Effector CD8-positive, alpha-beta T cell (primary cell): ENCODE results near the gene ULK1.
A peak's percentile ranks its signal among the peaks of the same experiment; 100 is the strongest.
"Not testable (repeated sequence)": the region's sequence is repeated elsewhere in the genome, so short reads cannot be mapped to it uniquely, and the experiment has no call there.

Experiments used
- DNase-seq: peaks from one replicate; lab custom pipeline; 2025; lab: John Stamatoyannopoulos, UW

The ULK1 gene

GRCh38 chr12:131885543-131886057 is 8.8 kb upstream of the ULK1 start:
- DNase-seq, result no peak

- not testable (repeated sequence) for DNase-seq
These were observed 2.7 kb upstream of the ULK1 start for GRCh38 chr12:131891722-131892121.

- DNase-seq, result no peak
These were observed 1.5 kb upstream of the ULK1 start for GRCh38 chr12:131892711-131893604.

GRCh38 chr12:131893605-131894312 is 663 bp upstream of the ULK1 start:
- DNase-seq, result no peak

- no peak for DNase-seq
These were observed 688 bp downstream of the ULK1 start for GRCh38 chr12:131894981-131895639.

- DNase-seq, result no peak
These were observed 1.2 kb downstream of the ULK1 start for GRCh38 chr12:131895640-131896079.

- peak; percentile 41 for DNase-seq
These were observed 1.8 kb downstream of the ULK1 start for GRCh38 chr12:131896080-131896810.

GRCh38 chr12:131896811-131897270 is 2.4 kb downstream of the ULK1 start:
- DNase-seq, result no peak

- no peak for DNase-seq
These were observed 2.9 kb downstream of the ULK1 start for GRCh38 chr12:131897276-131897675.

- no peak for DNase-seq
These were observed 3.5 kb downstream of the ULK1 start for GRCh38 chr12:131897875-131898274.

- no peak for DNase-seq
These were observed 6.0 kb downstream of the ULK1 start for GRCh38 chr12:131900397-131900796.

GRCh38 chr12:131901431-131902331 is 7.3 kb downstream of the ULK1 start:
- no peak for DNase-seq

- DNase-seq, result no peak
These were observed 8.2 kb downstream of the ULK1 start for GRCh38 chr12:131902332-131903241.

- no peak for DNase-seq
These were observed 9.1 kb downstream of the ULK1 start for GRCh38 chr12:131903270-131904255.

- no peak for DNase-seq
These were observed 9.9 kb downstream of the ULK1 start for GRCh38 chr12:131904346-131904745.

GRCh38 chr12:131905081-131905629 is 10.7 kb downstream of the ULK1 start:
- no peak for DNase-seq

- no peak for DNase-seq
These were observed 11.2 kb downstream of the ULK1 start for GRCh38 chr12:131905630-131906091.
